CD4-positive, alpha-beta T cell treated with Interleukin-6 for 4 hours (primary cell): ENCODE results near the gene HAND1.
"Not testable (repeated sequence)": the region's sequence is repeated elsewhere in the genome, so short reads cannot be mapped to it uniquely, and the experiment has no call there.

Experiments
- DNase-seq: peaks from one replicate; pipeline ENCODE4 v3.0.0-alpha.2; 2020; ENCODE audit warnings: mixed read lengths

The HAND1 gene

DNA sequence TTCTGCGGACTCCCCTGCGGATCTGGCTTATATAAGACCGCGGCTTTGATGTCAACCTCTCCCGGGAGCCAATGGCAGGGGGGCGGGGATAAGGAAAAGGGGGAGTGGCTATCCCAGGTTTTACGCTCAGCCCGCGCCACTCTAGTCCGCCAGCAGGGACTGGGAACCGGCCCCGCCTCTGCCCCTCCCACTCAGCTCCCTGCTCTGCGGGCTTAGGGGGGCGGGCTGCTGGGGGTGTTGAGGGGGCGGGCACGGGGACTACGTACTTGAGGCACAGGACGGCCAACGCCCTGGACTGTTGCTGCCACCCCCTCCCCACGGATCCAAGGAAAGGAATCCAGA is at the start of gene HAND1:
TSS of gene HAND1 (minus strand) at position 4 of the 342 bp plus-strand sequence. CDS start 219 bp downstream, outside the sequence.
- no peak for DNase-seq

GRCh38 chr5:154526231-154527226 is 48.5 kb upstream of the HAND1 start:
- no peak for DNase-seq

GRCh38 chr5:154524859-154525258 is 46.8 kb upstream of the HAND1 start:
- no peak for DNase-seq

DNA sequence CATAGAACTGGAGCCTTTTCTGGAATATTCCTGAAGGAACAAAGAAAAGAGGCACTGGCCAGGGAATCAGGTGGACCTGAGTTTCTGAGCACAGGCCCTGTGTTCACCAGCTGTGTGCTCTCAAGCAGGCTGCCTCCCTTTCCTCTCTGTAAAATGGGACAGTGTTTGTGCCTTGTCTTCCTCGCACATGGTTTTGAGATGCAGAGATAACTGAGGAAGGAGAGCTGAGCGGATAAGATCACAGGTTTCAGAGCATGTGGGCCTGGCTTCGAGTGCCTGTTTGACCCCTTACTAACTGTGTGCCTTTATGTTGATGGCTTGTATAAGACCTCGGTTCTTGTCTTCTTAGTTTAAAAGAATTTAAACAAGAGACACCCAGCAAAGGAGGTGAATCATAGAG is 46.2 kb upstream of the HAND1 start:
- DNase-seq: no peak

- DNase-seq: no peak
Measured at GRCh38 chr5:154523709-154524108, 45.7 kb upstream of the HAND1 start.

DNA sequence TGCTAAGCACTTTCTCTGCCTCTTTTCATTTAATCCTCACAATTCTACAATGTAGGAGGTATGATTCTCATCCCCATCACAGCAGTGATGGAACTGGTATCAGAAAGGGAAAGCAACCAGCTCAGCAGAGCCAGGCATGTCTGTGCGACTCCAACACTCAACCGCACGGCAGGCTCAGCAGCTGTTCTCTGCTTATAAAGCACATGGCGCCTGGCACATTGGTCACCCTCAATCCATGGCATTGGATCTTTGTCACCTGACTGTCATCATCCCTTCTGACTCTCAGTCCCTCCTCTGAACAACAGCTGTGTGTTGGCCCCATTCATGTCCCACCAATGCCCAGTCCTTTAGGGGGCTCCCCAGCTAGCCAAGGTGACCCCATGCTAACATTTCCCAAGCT is 45.1 kb upstream of the HAND1 start:
- DNase-seq: no peak

- DNase-seq: no peak
Measured at GRCh38 chr5:154522284-154522683, 44.3 kb upstream of the HAND1 start.

- no peak for DNase-seq
Measured at GRCh38 chr5:154521756-154522155, 43.7 kb upstream of the HAND1 start.

DNA sequence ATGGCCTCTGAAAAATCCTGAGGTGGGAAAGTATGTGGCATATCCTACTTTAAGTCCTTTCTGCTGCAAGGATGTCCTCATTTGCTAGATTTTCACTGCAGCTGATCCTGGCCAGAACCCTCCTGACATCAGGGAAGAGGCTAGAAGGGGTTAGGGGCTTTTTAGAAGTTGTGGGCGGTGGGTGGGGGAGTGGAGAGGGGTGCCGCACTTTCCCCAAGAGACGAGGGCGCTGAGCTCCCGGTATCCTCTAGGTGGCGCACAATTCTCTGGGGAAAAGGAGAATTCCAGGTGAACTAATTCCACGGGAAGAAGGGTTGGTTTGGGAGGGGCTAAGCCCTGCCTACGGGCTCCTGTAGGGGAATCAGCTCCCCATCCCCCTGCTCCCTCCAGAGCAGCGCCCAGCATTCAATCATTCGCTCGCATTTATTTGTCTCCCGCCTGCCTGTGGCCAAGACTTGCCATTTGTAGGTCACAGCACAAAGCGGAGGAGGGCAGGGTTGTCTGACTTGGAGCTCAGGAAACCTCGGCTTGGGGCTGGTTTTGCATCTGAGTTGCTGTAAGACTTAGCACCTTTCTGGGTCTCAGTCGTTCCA is 42.9 kb upstream of the HAND1 start:
- DNase-seq: peak; percentile 7

DNA sequence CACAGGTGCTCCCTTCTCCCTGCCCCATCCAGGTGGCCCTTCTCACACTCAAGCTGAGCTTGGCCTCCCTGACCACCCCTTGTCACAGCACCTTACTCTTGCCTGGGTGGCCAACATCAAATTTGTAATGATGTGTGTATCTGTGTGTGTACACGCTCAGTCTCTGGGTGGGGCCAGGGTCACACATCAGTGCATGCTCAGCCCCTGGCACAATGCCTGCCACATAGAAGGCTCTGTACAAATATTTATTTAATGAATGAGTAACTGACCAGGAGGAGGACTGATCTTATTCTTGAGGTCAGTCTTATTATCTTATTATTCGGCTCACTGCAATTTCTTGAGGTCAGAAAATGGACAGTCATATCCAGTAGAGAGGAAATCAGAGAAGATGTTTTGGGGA is 41.3 kb upstream of the HAND1 start:
- DNase-seq: no peak

DNA sequence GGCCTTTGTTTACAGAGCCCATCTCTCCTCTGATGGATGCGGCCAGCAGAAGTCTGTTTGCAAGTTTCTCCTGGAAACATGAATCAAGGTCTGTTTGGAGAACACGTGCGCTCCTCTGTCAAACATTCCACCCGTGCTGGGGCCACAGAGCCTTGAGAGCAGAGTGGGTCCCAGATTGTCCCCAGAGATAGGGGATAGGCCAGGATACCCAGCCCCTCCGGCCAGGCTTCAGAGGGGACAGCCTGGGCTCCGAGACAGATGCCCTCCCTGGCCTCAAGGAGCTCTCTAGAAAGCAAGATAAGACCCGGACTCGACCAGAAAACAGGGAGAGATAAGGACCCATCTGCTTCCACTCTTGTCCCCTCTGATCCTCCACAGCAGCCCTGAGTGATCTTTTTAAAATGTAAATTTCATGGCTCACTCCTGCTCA is 40.4 kb upstream of the HAND1 start:
- no peak for DNase-seq

- no peak for DNase-seq
Measured at GRCh38 chr5:154517810-154518437, 39.9 kb upstream of the HAND1 start.

DNA sequence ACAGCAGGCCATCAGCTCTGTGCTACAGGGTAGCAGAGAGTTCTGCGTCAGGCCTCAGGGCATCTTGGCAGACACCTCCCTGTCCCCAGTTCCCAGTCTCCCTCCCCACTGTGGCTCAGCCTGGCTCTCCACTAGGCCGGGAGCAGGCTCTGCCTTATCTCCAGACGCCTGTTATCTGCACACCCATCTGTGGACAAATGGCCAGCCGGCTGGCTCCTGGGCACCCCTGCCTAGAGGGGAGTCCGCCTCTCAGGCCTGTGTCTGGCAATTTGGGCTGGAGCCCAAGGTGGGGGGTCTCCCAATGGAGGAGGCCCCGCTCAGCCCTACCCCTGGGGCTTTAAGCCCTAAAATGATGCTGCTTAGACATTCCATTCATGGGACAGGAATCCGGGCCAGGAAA is 39.2 kb upstream of the HAND1 start:
- DNase-seq: no peak

DNA sequence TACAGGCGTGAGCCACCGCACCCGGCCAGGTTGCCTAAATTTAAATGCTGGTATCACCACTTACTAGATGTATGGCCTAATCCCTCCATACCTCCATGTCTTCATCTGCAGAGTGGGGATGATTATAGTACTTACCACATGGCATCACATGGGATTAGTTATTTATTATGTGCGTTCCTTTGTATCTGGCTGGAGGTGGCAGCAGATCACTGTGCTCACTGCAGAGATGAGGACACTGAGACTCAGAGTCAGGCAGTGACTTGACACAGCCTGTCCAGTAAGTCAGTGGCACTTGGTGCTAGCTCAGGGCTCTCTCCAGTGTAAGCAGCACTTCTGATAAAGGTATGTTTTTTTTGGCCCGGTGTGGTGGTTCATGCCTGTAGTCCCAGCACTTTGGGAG is 38.4 kb upstream of the HAND1 start:
- no peak for DNase-seq

DNA sequence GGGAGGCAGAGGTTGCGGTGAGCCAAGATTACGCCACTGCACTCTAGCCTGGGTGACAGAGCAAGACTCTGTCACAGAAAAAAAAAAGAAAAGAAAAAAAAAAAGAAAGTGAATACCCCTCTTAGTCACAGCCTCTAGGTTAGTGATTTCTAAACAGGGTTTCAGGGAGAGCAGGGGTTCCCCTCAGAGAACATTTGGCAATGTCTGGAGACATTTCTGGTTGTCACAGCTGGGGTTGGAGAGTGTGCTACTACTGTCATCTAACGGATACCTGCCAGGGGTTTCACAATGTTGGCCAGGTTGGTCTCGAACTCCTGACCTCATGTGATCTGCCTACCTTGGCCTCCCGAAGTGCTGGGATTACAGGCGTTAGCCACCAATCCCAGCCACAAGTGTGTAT is 37.5 kb upstream of the HAND1 start:
- not testable (repeated sequence) for DNase-seq

DNA sequence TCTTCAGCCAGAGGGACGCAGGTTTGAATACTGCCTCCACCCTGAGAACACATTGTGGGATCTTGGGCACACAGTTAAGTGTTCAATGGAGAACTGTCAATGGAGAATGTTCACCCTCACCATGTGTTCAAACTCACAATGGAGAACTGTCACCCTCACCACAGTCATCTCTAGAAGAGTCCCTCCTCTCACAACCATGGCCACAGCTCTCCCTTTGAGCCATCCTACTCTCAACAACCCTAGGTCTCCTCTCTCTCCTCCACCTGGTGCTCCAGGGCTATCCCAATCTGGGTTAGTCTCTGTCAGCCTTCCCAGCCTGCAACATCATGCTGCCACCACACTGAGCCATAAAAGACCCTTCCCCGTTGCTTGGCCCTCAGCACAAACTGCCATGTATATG is 36.3 kb upstream of the HAND1 start:
- DNase-seq: no peak

- no peak for DNase-seq
Measured at GRCh38 chr5:154513669-154514084, 35.6 kb upstream of the HAND1 start.

GRCh38 chr5:154511984-154512383 is 34.0 kb upstream of the HAND1 start:
- DNase-seq: no peak

GRCh38 chr5:154509784-154510555 is 31.9 kb upstream of the HAND1 start:
- no peak for DNase-seq

DNA sequence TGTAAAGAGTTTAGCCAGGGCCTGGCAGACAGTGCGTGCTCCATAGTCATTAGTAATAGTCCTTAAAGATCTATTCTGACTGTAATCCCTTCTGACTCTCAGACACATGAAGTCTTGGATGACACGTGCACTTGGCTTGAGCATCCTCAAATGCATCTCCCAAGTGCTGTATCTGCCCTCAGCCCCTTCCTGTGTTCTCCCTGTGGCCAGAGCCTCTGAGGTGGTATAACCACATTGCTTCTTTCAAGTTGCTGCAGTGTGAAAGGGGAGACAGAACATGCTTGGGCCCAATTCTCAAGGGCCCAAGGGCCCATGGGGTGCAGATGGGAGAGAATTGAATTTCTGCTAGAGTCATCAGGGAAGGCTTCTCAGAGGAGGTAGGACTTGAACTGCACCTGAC is 30.1 kb upstream of the HAND1 start:
- no peak for DNase-seq

DNA sequence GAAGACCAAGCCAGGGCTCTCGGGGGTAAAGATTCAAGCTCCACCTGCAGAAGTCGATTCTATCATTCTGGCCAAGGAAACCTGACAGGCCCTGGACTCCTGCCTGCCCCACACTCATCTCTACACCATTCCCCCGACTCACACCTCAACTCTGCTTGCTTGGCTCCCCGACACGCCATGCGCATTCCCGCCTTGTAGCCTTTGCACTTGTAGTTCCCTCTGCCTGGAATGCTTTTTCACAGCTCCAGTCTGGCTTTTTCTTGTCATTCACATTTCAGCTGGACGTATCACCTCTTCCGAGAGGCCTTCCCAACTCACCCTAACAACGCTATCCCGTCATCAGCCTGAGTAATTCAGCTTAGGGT is 28.7 kb upstream of the HAND1 start:
- no peak for DNase-seq

- DNase-seq: no peak
Measured at GRCh38 chr5:154506049-154506715, 28.2 kb upstream of the HAND1 start.

- DNase-seq: no peak
Measured at GRCh38 chr5:154505567-154505966, 27.5 kb upstream of the HAND1 start.
